GM12873 (cell line): ENCODE data around the gene TMTC3.

Source experiments
- TF ChIP-seq, protein P1 (sequence below): IDR thresholded peaks from 2 replicates; pipeline ENCODE4 v1.5.1; 2012; ENCODE audit warnings: low read depth, mild to moderate bottlenecking, moderate library complexity, low read length, control low read depth; ENCODE audit not compliant: insufficient read depth; ENCODE audit errors: missing control alignments

TMTC3 gene

DNA sequence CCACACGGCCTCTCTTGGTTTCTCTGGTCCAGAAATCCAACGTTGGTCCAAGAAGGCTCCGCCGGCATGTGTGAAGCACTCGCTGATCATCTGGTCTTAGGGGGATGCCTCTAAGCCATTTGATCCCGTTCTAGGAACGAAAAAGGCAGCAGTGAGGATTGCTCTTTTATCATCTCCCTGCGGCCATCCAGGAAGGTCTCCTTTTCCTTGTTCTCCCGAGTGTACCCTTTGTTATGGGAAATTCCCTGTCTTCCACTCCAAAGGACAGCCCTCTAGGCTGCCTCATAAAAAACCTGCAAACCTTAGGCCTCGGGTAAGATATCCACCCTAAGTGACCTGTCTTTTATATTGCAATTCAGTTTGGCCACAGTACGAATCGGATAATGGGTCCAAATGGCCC is 85.8 kb downstream of the TMTC3 start:
- TF ChIP-seq, protein P1, sequence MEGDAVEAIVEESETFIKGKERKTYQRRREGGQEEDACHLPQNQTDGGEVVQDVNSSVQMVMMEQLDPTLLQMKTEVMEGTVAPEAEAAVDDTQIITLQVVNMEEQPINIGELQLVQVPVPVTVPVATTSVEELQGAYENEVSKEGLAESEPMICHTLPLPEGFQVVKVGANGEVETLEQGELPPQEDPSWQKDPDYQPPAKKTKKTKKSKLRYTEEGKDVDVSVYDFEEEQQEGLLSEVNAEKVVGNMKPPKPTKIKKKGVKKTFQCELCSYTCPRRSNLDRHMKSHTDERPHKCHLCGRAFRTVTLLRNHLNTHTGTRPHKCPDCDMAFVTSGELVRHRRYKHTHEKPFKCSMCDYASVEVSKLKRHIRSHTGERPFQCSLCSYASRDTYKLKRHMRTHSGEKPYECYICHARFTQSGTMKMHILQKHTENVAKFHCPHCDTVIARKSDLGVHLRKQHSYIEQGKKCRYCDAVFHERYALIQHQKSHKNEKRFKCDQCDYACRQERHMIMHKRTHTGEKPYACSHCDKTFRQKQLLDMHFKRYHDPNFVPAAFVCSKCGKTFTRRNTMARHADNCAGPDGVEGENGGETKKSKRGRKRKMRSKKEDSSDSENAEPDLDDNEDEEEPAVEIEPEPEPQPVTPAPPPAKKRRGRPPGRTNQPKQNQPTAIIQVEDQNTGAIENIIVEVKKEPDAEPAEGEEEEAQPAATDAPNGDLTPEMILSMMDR: no peak

DNA sequence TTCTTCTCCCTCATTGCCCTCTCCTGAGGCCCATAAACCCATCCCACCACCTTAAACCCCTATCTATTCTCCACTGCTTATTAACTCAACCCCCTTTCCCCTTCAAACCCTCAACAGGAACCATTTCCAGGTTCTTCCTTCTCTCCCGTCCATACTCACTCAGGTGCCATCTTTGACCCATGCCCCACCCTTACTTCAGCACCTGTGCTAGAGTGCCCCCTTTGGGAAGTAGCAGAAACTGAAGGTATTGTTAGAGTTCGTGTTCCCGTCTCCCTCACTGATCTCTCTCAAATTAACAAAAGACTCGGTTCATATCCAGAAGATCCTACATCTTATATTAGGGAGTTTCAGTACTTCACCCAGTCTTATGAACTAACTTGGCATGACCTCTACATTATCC is 86.6 kb downstream of the TMTC3 start:
- TF ChIP-seq, protein P1: no peak

DNA sequence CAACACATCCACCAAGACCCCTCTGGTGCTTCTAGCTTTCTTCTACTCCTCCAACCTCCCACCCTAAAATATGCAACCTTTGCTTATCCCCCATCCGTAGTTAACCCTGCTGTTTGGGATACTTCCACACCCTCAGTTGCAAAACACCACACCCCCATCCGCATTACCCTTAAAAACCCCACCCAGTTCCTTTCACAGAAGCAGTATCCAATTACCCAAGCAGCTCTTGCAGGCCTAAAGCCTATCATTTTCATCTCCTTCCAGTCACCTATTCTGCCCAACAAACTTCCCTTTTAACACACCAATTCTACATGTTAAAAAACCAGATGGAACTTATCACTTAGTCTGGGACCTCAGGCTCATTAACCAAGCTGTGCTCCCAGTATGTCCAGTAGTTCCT is 88.2 kb downstream of the TMTC3 start:
- TF ChIP-seq, protein P1: no peak

- TF ChIP-seq, protein P1: no peak
Measured at GRCh38 chr12:88235183-88235833, 93.2 kb downstream of the TMTC3 start.

DNA sequence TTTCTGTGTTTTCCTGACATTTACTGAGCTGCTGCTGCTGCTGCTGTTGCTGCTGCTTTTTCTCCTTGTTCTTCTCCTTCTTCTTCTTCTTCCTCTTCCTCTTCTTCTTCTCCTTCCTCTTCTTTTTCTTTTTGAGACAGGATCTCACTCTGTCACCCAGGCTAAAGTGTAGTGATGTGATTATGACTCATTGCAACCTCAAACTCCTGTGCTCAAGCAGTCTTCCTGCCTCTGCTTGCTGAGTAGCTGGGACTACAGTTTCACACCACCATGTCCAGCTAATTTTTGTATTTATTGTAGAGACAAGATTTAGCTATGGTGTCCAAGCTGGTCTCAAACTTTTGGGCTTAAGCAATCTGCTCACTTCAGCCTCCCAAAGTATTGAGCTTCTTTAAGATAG is 95.8 kb downstream of the TMTC3 start:
- TF ChIP-seq, protein P1: no peak

DNA sequence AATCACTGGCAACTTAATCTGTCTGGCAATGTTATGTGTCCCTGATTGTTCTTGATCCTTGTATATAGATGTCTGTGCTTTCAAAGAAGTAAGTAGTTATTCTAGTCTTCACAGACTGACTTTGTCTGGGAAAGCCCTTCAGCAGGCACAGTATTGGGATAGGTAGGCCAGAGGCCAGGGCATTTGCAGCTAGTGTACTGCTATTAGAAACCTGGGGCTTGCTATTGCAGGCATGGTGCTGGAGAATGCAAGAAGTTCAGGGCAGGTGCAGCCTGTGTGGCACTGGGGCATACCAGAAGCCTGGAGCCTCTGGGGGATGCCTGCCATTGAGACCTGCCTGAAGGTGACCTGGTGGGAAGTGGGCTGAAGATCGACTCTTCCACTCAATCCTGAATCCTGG is 96.3 kb downstream of the TMTC3 start:
- TF ChIP-seq, protein P1: no peak

DNA sequence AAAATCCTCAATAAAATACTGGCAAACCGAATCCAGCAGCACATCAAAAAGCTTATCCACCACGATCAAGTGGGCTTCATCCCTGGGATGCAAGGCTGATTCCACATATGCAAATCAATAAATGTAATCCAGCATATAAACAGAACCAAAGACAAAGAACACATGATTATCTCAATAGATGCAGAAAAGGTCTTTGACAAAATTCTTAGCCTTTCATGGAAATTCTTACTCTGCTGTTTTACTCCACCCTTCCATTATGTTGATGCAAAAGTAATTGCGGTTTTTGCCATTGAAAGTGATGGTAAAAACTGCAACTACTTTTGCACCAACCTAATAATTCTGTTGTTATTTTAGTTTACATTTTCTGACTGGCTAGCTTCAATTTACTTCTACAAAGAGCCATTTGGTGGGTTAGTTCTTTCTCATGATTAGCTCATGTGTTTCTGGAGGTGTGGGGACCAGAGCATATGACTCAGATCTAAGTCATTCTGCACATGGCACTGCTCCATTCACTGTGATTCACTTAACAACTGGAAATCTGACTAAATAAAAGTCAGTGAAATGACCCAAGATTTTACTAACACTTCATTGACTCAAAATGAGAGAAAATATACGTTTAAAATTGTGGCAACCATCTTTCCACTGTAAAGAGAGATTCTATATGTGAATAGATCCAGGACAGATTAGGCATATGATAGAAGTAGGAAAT is 99.9 kb downstream of the TMTC3 start:
- TF ChIP-seq, protein P1: no peak
